A549 (cell line): ENCODE data around the gene ITM2C.

Source experiments
- JUNB ChIP-seq: fragments of >200 bp; sonication (Bioruptor Twin); formaldehyde crosslinking; IDR thresholded peaks from 2 replicates; pipeline ENCODE4 v1.6.1; 2016
- NR3C1 ChIP-seq: fragments of >200 bp; sonication (Bioruptor Twin); formaldehyde crosslinking; IDR thresholded peaks from 3 replicates; pipeline ENCODE4 v1.6.1; 2017
- RAD21 ChIP-seq, 2 experiments: fragments of >200 bp in 1 of 2; sonication (Bioruptor Twin) in 1 of 2; formaldehyde crosslinking in 1 of 2; IDR thresholded peaks in 1 of 2; conservative IDR thresholded peaks in 1 of 2; 2 replicates in 1 of 2; 3 replicates in 1 of 2; pipeline ENCODE4 v1.6.1; 2012 to 2018; ENCODE audit warnings: inconsistent platforms in 1 of 2
- ZSCAN20 ChIP-seq: fragments of 250-450 bp; sonication (Bioruptor Pico); IDR thresholded peaks from 2 replicates; pipeline ENCODE4 v1.8.0; 2022; ENCODE audit warnings: mild to moderate bottlenecking, moderate library complexity
- TF ChIP-seq, protein P1 (sequence below): fragments of >200 bp; sonication (Bioruptor Twin); formaldehyde crosslinking; IDR thresholded peaks from 3 replicates; pipeline ENCODE4 v1.5.1; 2016
- TF ChIP-seq, protein P2 (sequence below): fragments of 200-600 bp; sonication (generic); IDR thresholded peaks from 2 replicates; pipeline ENCODE4 v1.6.1; 2016; ENCODE audit warnings: antibody characterized with exemption, mild to moderate bottlenecking, moderate library complexity

DNA sequence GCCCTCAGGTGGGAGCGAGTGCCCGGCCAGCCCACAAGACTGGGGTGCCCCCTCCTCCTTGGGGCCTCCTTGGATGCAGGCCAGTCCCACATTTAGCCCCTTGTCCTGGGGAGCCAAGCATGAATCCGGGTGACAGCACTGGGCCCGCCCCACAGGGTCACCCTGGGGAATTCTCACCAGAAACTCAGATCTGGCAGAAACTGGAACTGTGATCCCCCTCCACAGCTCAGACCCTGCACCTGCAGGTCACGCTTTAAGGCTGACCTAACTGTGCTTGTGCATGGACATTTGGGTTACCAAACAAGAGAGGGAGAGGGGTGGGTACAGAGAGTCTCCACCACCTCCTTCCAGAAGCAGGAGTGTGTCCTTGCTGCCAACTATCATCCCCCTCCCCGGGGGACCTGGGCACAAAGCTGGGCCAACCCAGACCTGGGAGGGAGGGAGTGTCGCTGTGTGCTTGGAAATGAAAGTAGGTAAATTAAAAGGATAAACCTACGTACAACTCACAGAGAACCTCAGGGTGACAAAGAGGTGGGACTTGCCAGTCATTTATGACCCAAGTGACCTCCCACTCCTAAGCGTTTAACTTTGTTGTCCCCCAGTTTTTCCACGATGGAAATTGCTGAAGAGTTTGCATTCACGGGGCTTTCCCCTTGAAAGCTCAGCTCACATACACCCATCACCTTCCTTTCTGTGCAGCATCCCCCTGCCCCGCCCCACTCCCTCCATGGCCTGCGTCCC is 9.1 kb downstream of the ITM2C start:
- TF ChIP-seq, protein P1, sequence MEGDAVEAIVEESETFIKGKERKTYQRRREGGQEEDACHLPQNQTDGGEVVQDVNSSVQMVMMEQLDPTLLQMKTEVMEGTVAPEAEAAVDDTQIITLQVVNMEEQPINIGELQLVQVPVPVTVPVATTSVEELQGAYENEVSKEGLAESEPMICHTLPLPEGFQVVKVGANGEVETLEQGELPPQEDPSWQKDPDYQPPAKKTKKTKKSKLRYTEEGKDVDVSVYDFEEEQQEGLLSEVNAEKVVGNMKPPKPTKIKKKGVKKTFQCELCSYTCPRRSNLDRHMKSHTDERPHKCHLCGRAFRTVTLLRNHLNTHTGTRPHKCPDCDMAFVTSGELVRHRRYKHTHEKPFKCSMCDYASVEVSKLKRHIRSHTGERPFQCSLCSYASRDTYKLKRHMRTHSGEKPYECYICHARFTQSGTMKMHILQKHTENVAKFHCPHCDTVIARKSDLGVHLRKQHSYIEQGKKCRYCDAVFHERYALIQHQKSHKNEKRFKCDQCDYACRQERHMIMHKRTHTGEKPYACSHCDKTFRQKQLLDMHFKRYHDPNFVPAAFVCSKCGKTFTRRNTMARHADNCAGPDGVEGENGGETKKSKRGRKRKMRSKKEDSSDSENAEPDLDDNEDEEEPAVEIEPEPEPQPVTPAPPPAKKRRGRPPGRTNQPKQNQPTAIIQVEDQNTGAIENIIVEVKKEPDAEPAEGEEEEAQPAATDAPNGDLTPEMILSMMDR: no peak
- TF ChIP-seq RAD21 (conservative IDR thresholded peaks at IDR 0.05 in 1 of 2, IDR thresholded peaks at IDR 0.05 in 1 of 2): no peak
- TF ChIP-seq NR3C1: no peak
- TF ChIP-seq, protein P2, sequence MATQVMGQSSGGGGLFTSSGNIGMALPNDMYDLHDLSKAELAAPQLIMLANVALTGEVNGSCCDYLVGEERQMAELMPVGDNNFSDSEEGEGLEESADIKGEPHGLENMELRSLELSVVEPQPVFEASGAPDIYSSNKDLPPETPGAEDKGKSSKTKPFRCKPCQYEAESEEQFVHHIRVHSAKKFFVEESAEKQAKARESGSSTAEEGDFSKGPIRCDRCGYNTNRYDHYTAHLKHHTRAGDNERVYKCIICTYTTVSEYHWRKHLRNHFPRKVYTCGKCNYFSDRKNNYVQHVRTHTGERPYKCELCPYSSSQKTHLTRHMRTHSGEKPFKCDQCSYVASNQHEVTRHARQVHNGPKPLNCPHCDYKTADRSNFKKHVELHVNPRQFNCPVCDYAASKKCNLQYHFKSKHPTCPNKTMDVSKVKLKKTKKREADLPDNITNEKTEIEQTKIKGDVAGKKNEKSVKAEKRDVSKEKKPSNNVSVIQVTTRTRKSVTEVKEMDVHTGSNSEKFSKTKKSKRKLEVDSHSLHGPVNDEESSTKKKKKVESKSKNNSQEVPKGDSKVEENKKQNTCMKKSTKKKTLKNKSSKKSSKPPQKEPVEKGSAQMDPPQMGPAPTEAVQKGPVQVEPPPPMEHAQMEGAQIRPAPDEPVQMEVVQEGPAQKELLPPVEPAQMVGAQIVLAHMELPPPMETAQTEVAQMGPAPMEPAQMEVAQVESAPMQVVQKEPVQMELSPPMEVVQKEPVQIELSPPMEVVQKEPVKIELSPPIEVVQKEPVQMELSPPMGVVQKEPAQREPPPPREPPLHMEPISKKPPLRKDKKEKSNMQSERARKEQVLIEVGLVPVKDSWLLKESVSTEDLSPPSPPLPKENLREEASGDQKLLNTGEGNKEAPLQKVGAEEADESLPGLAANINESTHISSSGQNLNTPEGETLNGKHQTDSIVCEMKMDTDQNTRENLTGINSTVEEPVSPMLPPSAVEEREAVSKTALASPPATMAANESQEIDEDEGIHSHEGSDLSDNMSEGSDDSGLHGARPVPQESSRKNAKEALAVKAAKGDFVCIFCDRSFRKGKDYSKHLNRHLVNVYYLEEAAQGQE: no peak
- TF ChIP-seq JUNB: no peak
- no peak for TF ChIP-seq ZSCAN20 (CRISPR knock-in tag)
